NCI-H1694 treated with DMSO at 0.1 percent for 48 hours (cell line): Measurements from ENCODE around the gene BEGAIN.

Experiments used
- DNase-seq: peaks from one replicate; lab custom pipeline; 2025; lab: John Stamatoyannopoulos, UW

Gene BEGAIN

GRCh38 chr14:100615736-100616695, 28.8 kb upstream of the BEGAIN start:
- DNase-seq, result no peak

GRCh38 chr14:100614803-100615202, 27.6 kb upstream of the BEGAIN start:
- no peak for DNase-seq

- DNase-seq, result no peak
These were observed 25.8 kb upstream of the BEGAIN start for GRCh38 chr14:100612986-100613385.

GRCh38 chr14:100611811-100612480, 24.7 kb upstream of the BEGAIN start:
- DNase-seq, result no peak

GRCh38 chr14:100610511-100611217, 23.4 kb upstream of the BEGAIN start:
- no peak for DNase-seq

- DNase-seq, result no peak
These were observed 22.7 kb upstream of the BEGAIN start for GRCh38 chr14:100609941-100610391.

- no peak for DNase-seq
These were observed 22.2 kb upstream of the BEGAIN start for GRCh38 chr14:100609331-100609870.

GRCh38 chr14:100608586-100609330, 21.5 kb upstream of the BEGAIN start:
- DNase-seq, result no peak

- no peak for DNase-seq
These were observed 20.8 kb upstream of the BEGAIN start for GRCh38 chr14:100608064-100608463.

GRCh38 chr14:100607611-100607956, 20.4 kb upstream of the BEGAIN start:
- DNase-seq, result no peak

GRCh38 chr14:100606687-100607610, 19.7 kb upstream of the BEGAIN start:
- no peak for DNase-seq

GRCh38 chr14:100605706-100606686, 18.8 kb upstream of the BEGAIN start:
- DNase-seq, result no peak

GRCh38 chr14:100605230-100605629, 18.0 kb upstream of the BEGAIN start:
- DNase-seq, result no peak

GRCh38 chr14:100604709-100605108, 17.5 kb upstream of the BEGAIN start:
- DNase-seq, result peak; percentile 44

- DNase-seq, result no peak
These were observed 16.9 kb upstream of the BEGAIN start for GRCh38 chr14:100604121-100604501.

- no peak for DNase-seq
These were observed 16.3 kb upstream of the BEGAIN start for GRCh38 chr14:100603341-100604120.

- no peak for DNase-seq
These were observed 15.5 kb upstream of the BEGAIN start for GRCh38 chr14:100602621-100603230.

- DNase-seq, result no peak
These were observed 14.7 kb upstream of the BEGAIN start for GRCh38 chr14:100601914-100602313.
